ENCODE results near the gene TPD52L1.
A peak's percentile ranks its signal among the peaks of the same experiment; 100 is the strongest.

Gene TPD52L1

DNA sequence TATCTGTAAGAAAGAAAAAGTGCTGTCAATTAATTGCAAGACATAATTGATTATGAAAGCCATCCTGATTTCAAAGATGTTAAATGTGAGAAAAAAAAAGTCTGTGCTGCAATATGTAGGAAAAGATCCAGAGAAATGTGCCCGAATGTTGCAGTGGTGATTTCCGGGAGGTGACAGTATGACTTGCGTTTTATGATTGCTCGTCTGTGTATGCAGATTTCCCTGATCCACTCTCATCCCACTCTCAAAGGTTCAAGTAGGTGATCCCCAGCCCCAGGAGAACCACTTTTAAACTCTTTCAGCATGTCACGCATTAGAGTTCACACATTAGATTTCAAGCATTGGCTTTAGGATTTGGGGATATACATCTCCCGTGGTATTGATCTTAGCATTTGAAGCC is 57.8 kb downstream of the TPD52L1 start:
- no peak for DNase-seq (ENCODE audit: low spot score)

DNA sequence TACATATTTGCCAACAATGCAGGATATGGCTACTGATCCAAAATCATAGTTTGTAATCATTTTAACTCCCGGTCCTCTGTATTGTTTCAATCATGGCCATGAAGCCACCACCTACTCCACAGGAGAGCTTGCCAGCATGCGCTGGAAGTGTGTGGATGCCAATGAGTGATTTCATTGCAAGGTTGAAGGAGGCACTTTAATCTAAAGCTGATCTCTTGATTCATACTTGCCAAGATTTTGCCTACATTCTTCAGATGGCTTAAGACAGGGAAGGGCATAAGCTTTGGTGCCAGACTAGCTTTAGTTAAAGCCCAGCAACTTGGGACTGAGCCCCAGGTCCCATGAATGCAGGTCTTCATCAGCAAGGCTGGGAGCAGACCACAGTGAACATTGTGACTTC is 58.8 kb downstream of the TPD52L1 start:
- no peak for DNase-seq (ENCODE audit: low spot score)

GRCh38 chr6:125213939-125214338 is 60.4 kb downstream of the TPD52L1 start:
- DNase-seq (ENCODE audit: low spot score): no peak

GRCh38 chr6:125215252-125215819 is 61.8 kb downstream of the TPD52L1 start:
- DNase-seq (ENCODE audit: low spot score): no peak

DNA sequence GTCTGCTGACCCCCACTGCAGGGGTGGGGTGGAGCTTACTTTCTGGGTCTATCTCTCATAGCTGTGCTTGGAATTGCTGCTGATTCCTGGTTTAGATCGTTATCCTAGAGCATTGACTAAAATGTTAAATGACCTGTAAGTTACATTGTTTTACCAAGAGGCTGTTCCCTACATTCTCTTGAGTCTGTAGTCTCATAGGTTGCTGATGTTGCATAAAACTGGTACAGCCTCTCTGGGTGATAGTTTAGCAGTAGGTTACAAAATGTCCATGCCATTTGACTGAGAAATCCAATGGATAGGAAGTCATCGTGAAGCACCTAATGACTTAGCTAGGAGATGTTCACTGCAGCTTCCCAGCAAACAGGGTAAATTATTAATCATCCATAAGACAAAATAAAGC is 62.4 kb downstream of the TPD52L1 start:
- DNase-seq (ENCODE audit: low spot score): no peak

DNA sequence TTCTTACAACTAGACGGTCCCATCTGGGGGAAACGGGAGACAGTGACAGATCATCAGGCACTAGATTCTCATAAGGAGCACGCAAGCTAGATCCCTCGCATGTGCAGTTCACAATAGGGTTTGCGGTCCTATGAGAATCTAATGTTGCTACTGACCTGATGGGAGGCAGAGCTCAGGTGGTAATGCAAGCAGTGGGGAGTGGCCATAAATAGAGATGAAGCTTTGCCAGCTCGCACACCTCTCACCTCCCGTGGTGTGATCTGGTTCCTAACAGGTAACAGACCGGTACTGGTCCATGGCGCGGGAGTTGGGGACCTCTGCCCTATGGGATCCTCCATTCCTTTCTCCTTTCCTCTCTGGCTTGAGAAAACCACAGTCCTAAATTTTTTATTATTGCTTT is 63.8 kb downstream of the TPD52L1 start:
- DNase-seq (ENCODE audit: low spot score): no peak

- no peak for DNase-seq (ENCODE audit: low spot score)
Observed at GRCh38 chr6:125217992-125218391, 64.4 kb downstream of the TPD52L1 start.

GRCh38 chr6:125219361-125219895 is 65.9 kb downstream of the TPD52L1 start:
- no peak for DNase-seq (ENCODE audit: low spot score)

GRCh38 chr6:125220712-125221111 is 67.1 kb downstream of the TPD52L1 start:
- no peak for DNase-seq (ENCODE audit: low spot score)

DNA sequence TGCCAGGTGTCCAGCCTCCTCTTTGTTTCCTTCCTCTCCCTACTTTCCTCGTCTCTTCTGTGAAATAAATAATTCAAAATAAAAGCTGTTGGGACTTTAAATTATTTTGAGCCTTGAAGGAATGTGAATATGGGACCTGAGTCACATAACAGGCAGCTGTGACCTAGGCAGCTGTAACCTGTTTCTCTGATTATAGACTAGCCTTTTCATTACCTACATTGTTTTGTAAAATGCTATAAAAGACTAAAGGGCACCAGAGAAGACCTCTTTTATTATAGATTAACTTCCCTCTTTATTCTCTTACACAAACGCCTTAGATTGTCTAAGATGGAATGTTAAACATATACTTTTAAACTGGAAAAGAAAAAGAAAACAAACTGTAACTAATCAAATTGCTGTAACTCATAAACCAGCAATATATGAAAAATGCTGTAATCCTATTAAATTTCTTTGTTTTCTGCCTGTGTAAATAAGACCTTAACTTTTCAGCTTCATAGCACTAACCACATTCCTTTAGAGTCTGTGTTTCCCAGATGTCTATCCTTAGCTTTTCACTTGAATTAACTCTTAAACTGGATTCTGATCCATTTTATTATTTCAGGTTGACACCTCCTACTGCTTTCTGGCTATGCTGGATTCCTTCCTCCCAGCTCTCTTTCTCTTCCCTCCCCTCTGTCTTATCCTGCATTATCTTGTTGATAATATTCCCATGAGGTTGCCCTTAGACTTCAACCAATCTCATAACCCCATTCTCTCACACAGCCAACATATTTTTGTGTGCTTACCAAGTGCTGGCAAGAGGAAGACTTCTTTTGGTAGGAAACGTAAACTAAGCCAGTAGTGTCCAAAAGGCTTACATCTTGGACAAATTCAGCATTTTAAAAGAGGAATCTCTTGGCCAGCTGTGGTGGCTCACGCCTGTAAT is 69.2 kb downstream of the TPD52L1 start:
- DNase-seq (ENCODE audit: low spot score): no peak

- no peak for DNase-seq (ENCODE audit: low spot score)
Observed at GRCh38 chr6:125224231-125224861, 70.8 kb downstream of the TPD52L1 start.

DNA sequence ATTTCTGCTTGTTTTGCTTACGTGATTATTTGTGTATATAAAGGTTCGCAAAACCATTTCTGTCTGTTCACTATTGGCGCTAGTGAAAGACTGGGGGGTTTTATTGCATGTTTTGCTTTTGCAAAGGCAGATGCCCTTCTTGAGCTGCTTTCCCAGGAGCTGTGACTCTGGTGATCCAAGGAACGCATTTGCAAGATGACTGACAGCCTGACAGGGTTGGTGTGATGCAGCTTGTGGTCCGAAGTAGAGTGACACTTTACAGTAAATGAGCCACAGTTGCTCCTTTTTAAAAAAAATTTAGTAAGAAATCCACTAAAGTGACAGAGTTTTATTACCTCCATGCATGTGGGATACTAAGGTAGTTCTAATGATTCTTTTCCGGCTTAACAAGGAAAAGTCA is 73.7 kb downstream of the TPD52L1 start:
- no peak for DNase-seq (ENCODE audit: low spot score)

GRCh38 chr6:125228981-125229479 is 75.5 kb downstream of the TPD52L1 start:
- no peak for DNase-seq (ENCODE audit: low spot score)

DNA sequence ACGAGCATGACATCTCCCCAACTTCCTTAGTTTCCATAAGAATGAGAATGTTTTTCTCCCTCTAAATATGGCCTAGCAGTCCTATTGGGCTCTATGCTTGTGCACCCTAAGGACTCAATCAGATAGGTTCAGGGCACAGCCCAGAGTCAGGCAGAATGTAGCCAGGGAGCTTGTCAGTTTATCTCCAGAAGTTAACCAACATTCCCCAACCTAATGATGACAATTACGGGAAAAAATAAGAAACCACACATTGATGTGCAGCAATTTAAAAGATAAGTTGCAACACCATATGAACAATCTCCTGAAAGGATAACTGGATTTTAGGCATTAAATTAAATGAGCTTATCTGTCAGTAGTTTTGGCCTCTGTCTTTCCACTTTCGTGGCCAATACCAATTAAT is 77.1 kb downstream of the TPD52L1 start:
- no peak for DNase-seq (ENCODE audit: low spot score)

DNA sequence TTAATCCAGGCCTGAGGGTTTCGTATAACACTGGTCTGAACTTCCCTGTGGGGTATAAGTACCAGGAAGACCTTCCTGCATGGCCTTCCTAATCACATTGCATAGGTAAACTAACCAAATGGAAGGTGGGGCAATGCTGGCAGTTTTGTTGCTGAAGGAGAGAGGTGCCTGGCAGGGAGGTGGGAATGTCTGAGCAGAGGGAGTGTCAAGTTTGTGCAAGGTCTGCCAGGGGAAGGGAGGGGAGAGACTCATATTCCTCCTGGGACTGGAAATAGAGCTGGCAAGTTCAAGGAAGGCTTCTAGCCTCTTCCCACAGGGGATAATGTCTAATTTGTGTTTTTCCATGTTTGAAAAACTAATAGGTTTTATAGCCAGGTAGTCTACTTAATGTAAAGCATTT is 77.6 kb downstream of the TPD52L1 start:
- no peak for DNase-seq (ENCODE audit: low spot score)

- no peak for DNase-seq (ENCODE audit: low spot score)
Observed at GRCh38 chr6:125231574-125232343, 78.2 kb downstream of the TPD52L1 start.

DNA sequence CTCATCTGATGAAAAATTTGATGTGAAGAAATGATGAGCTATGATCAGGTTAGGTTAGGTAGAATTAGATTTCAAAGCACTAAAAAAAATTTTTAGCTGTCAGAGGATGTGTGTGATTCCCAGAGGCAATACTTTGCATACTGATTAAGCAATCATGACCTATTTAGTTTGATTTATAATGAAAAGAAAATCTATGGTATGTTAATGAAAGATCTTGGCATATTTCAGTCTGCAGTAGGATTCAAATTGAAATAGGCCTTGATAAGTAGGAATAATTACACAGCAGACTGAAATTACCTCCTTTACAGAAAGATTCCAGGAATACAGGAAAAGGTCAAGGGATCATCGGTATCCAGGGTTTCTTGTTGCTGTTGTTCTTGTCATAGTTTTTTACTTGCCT is 78.9 kb downstream of the TPD52L1 start:
- no peak for DNase-seq (ENCODE audit: low spot score)

DNA sequence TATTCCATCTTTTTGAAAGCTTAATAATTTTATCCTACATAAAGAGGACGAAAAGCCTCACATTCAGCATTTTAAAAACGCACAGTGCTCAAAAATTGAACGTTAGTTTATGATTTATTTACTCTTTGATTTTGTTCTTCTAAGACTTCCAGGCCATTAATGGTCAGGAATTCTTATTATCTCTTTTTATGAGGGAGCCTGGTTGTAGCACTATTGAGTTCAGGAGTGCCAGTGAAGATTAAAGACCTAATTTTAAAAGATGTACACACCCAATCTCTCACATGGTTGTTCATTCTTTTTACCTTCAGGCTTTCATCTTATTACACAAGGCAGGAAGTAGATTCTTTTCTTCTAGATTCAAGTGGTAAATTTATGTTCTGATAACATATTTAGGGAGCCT is 79.6 kb downstream of the TPD52L1 start:
- DNase-seq (ENCODE audit: low spot score): no peak

GRCh38 chr6:125236536-125237327 is 83.2 kb downstream of the TPD52L1 start:
- peak; percentile 8 for DNase-seq (ENCODE audit: low spot score)

- no peak for DNase-seq (ENCODE audit: low spot score)
Observed at GRCh38 chr6:125237764-125238163, 84.2 kb downstream of the TPD52L1 start.

- DNase-seq (ENCODE audit: low spot score): no peak
Observed at GRCh38 chr6:125245109-125245508, 91.5 kb downstream of the TPD52L1 start.

Data from HuH-7 (cell line).